Measurements from ENCODE around the gene NUP62. TPM values are rescaled to one million over a fixed set of nuclear protein-coding genes. Genes with fewer than 3 reads are reported as not detected.

Gene NUP62
- total RNA-seq, 1 experiment from 2014 or later, result 127 TPM

- no peak for DNase-seq
Observed at GRCh38 chr19:49906879-49907564, 22.3 kb downstream of the NUP62 start.

More at GRCh38 chr19:49906879-49907564, 22.3 kb downstream of the NUP62 start:
- Histone ChIP-seq H2BK12ac (ENCODE audit: insufficient read length, low read depth, low read length) (no peak overlapping the region), H2AK5ac (ENCODE audit: insufficient read length, low read length) (no peak overlapping the region), H3K23ac (ENCODE audit: insufficient read length, low read depth, low read length) (no peak overlapping the region), H3K23me2 (ENCODE audit: insufficient read length, low read depth, low read length, poor library complexity, severe bottlenecking) (no peaks in the 10 kb centered on the region), H3K18ac (ENCODE audit: insufficient read length, low read depth, low read length) (no peak overlapping the region), H2BK15ac (ENCODE audit: low read depth, low read length) (no peak overlapping the region), H2BK20ac (ENCODE audit: low read depth, low read length, poor library complexity, severe bottlenecking) (no peak overlapping the region), H3K27ac (ENCODE audit: insufficient read length, low read depth, low read length) (no peak overlapping the region), H3K9me3 (ENCODE audit: control insufficient read depth, low read depth, low read length) (no peaks in the 10 kb centered on the region), H2AFZ (ENCODE audit: low read length) (no peak overlapping the region), H3K14ac (ENCODE audit: insufficient read depth, low read length) (no peak overlapping the region), H3K4ac (ENCODE audit: low read depth, low read length) (no peak overlapping the region), H3K4me2 (ENCODE audit: insufficient read depth, insufficient read length, low read length) (no peak overlapping the region), H3K56ac (ENCODE audit: insufficient read length, low read depth, low read length) (no peak overlapping the region), H4K5ac (ENCODE audit: insufficient read length, low read depth, low read length) (no peak overlapping the region), H2BK5ac (ENCODE audit: insufficient read length, low read length) (no peak overlapping the region), H3K9ac (ENCODE audit: extremely low read depth, insufficient read length, low read length) (no peak overlapping the region), H2BK120ac (ENCODE audit: low read depth, low read length, poor library complexity, severe bottlenecking) (no peak overlapping the region), H4K91ac (ENCODE audit: insufficient read length, low read depth, low read length) (no peak overlapping the region), H4K8ac (replicated peaks; ENCODE audit: insufficient read length, low read depth, low read length) (no peak overlapping the region), H4K20me1 (ENCODE audit: control insufficient read depth, insufficient read depth, insufficient read length) (no peaks in the 10 kb centered on the region), H3K4me1 (ENCODE audit: insufficient read depth, low read length) (no peaks in the 10 kb centered on the region; the same call in 1 of the 2 replicates), H3K79me2 (ENCODE audit: insufficient read depth, low read length) (no peaks in the 10 kb centered on the region), H3K27me3 (ENCODE audit: insufficient read depth, low read length) (no peaks in the 10 kb centered on the region), H3T11ph (ENCODE audit: low read length) (no peak overlapping the region), H3K79me1 (ENCODE audit: insufficient read depth, low read depth, low read length, poor library complexity, severe bottlenecking) (no peaks in the 10 kb centered on the region)
- Mint-ChIP-seq H3K27me3 (ENCODE audit: low read depth) (peaks cover 5% of the 10 kb centered on the region; the same call in 1 of the 2 replicates), H3K9me3 (no peaks in the 10 kb centered on the region), H3K4me1 (peaks cover 17 to 25% of the 10 kb centered on the region in 2 experiments), H3K27ac (peak overlapping the region in 2 of 3 experiments; percentile 87 to 93; a peak in 5 of 7 replicates), H3K4me3 (no peak overlapping the region), H3K36me3 (ENCODE audit: insufficient read depth in 1 of 3, low read depth in 3 of 3) (peaks cover 31 to 59% (median 50%) of the 10 kb centered on the region in 3 experiments; a peak in 6 of 7 replicates)
- no CpG with 5 or more reads among the region's 16 CpGs for WGBS (ENCODE audit: extremely low coverage, insufficient read length, low lambda C conversion rate)
- no peak for TF ChIP-seq CTCF (conservative IDR thresholded peaks at IDR 0.05)
